K562 (cell line): ENCODE results near the gene SMIM13. TPM values are rescaled to one million over a fixed set of nuclear protein-coding genes. Genes with fewer than 3 reads are reported as not detected.

ENCODE experiments used
- ATAC-seq: fragments of 200-7000 bp; cut with Tn5 transposase; 3 replicates; pipeline ENCODE4 v1.9.1; 2020; ENCODE audit warnings: moderate library complexity
- BruUV-seq: library from RNA; stranded (reverse); fragments of 400-500 nt; replicated peaks from 2 replicates; lab custom pipeline; 2021; lab: Mats Ljungman, UMichigan
- CTCF ChIA-PET: fragments of 300-600 bp; formaldehyde crosslinking; extraction: SDS; loops from one replicate; lab custom pipeline; 2021; ENCODE audit warnings: low intra/inter-chr PET ratio; lab: Yijun Ruan, JAX
- POLR2A ChIA-PET: fragments of 300-600, 350-650 bp; sonication (Branson Sonifier 250); formaldehyde crosslinking; extraction: SDS; loops from one replicate; lab custom pipeline; 2021; ENCODE audit warnings: antibody characterized with exemption, inconsistent platforms; lab: Yijun Ruan, JAX
- DNase-seq, 4 experiments: peaks; one replicate each; pipeline versions ENCODE4 v3.0.0 to v3.0.0-alpha.2; 2011 to 2018; ENCODE audit warnings: low spot score in 3 of 4, mixed read lengths in 3 of 4; ENCODE audit errors: extremely low read depth in 1 of 4
- FAIRE-seq: peaks from 2 replicates; lab custom pipeline; 2011; peaks lifted over from hg19 to GRCh38; lab: Jason Lieb, UNC
- H2AFZ ChIP-seq: 2 replicates; pipeline ENCODE4 v1.6.0; 2011; ENCODE audit warnings: low read depth, low read length, control low read depth, inconsistent platforms
- H3K27ac ChIP-seq: fragments of 200-600 bp; 3 replicates; pipeline ENCODE4 v1.8.0; 2011; ENCODE audit warnings: low read depth, mild to moderate bottlenecking, control low read depth, inconsistent platforms, low read length, moderate library complexity, mixed read lengths; ENCODE audit errors: extremely low read depth
- H3K27me3 ChIP-seq, 2 experiments: fragments of 300-600 bp in 1 of 2; 2 replicates in 1 of 2; 3 replicates in 1 of 2; pipeline versions ENCODE4 v1.6.0 to v1.8.0; 2011; ENCODE audit warnings: inconsistent platforms in 2 of 2, low read length in 2 of 2, mild to moderate bottlenecking in 1 of 2, mixed read lengths in 1 of 2, moderate library complexity in 1 of 2; ENCODE audit not compliant: control insufficient read depth in 2 of 2, insufficient read depth in 2 of 2
- H3K36me3 ChIP-seq: fragments of 300-600 bp; 3 replicates; pipeline ENCODE4 v1.8.0; 2011; ENCODE audit warnings: mild to moderate bottlenecking, low read length, inconsistent platforms; ENCODE audit not compliant: control insufficient read depth, insufficient read depth
- H3K4me1 ChIP-seq, 2 experiments: fragments of 200-600 bp in 1 of 2; replicated peaks in 1 of 2; 2 replicates in 1 of 2; 3 replicates in 1 of 2; pipeline versions ENCODE4 v1.5.1 to v1.8.0; 2011; ENCODE audit warnings: inconsistent platforms in 2 of 2, low read length in 2 of 2, mild to moderate bottlenecking in 1 of 2, mixed read lengths in 1 of 2, moderate library complexity in 1 of 2; ENCODE audit not compliant: control insufficient read depth in 2 of 2, insufficient read depth in 2 of 2
- H3K4me2 ChIP-seq: 2 replicates; pipeline ENCODE4 v1.6.1; 2011; ENCODE audit warnings: low read length, control low read depth, inconsistent platforms, mixed read lengths; ENCODE audit not compliant: insufficient read depth
- H3K4me3 ChIP-seq: fragments of 200-600 bp; sonication (generic), shearing (Covaris generic); 2 replicates; pipeline ENCODE4 v1.5.1; 2016; ENCODE audit warnings: control low read depth, inconsistent platforms
- H3K79me2 ChIP-seq: fragments of 200-600 bp; 3 replicates; pipeline ENCODE4 v1.8.0; 2011; ENCODE audit warnings: low read length, inconsistent platforms; ENCODE audit not compliant: control insufficient read depth, insufficient read depth
- H3K9ac ChIP-seq, 2 experiments: 2 replicates each; pipeline versions ENCODE4 v1.6.0 to v1.6.1; 2011; ENCODE audit warnings: low read depth in 2 of 2, low read length in 2 of 2, control low read depth in 1 of 2, inconsistent platforms in 1 of 2, mild to moderate bottlenecking in 1 of 2, mixed read lengths in 1 of 2; ENCODE audit not compliant: insufficient read depth in 1 of 2
- H3K9me1 ChIP-seq: one replicate; pipeline ENCODE4 v1.6.0; 2011; ENCODE audit warnings: inconsistent platforms, mild to moderate bottlenecking, low read length, moderate library complexity; ENCODE audit not compliant: control insufficient read depth, insufficient read depth
- H3K9me3 ChIP-seq: replicated peaks from 2 replicates; pipeline ENCODE4 v1.5.1; 2011; ENCODE audit warnings: low read depth, low read length, inconsistent platforms; ENCODE audit not compliant: control insufficient read depth, insufficient read depth
- H4K20me1 ChIP-seq: replicated peaks from 2 replicates; pipeline ENCODE4 v1.6.1; 2011; ENCODE audit warnings: low read length, inconsistent platforms, mixed read lengths; ENCODE audit not compliant: control insufficient read depth, insufficient read depth
- ATF7 ChIP-seq: fragments of 450-650 bp; IDR thresholded peaks from 2 replicates; pipeline ENCODE4 v1.7.1; 2014; ENCODE audit warnings: mild to moderate bottlenecking, moderate library complexity
- DACH1 ChIP-seq: fragments of 450-650 bp; IDR thresholded peaks from 2 replicates; pipeline ENCODE4 v1.6.1; 2018; ENCODE audit not compliant: partially characterized antibody
- HDGF ChIP-seq: fragments of 450-650 bp; IDR thresholded peaks from 2 replicates; pipeline ENCODE4 v1.6.1; 2016
- JUNB ChIP-seq: fragments of 450-650 bp; formaldehyde crosslinking; conservative IDR thresholded peaks from 2 replicates; pipeline ENCODE4 v1.4.0; 2020; ENCODE audit warnings: mild to moderate bottlenecking
- MYC ChIP-seq, 2 experiments: fragments of 250-450 bp in 1 of 2; sonication (Bioruptor Pico) in 1 of 2; IDR thresholded peaks; 2 replicates each; pipeline versions ENCODE4 v1.5.1 to v1.6.1; 2012 to 2021; ENCODE audit warnings: low read depth in 2 of 2, borderline replicate concordance in 1 of 2, improper control_type of control experiment in 1 of 2, low read length in 1 of 2, mild to moderate bottlenecking in 1 of 2, moderate library complexity in 1 of 2
- POLR2AphosphoS5 ChIP-seq: IDR thresholded peaks from 2 replicates; pipeline ENCODE4 v1.6.1; 2011; ENCODE audit warnings: mild to moderate bottlenecking, low read depth, low read length, moderate library complexity; ENCODE audit not compliant: control insufficient read depth, insufficient read depth
- PTBP1 ChIP-seq: fragments of 200-400 bp; formaldehyde crosslinking; IDR thresholded peaks from 2 replicates; pipeline ENCODE4 v1.6.1; 2017; ENCODE audit warnings: low read depth, low read length
- SAFB2 ChIP-seq: fragments of 200-400 bp; formaldehyde crosslinking; IDR thresholded peaks from 2 replicates; pipeline ENCODE4 v1.6.1; 2018; ENCODE audit warnings: borderline replicate concordance, low read length, low read depth, moderate library complexity; ENCODE audit not compliant: severe bottlenecking
- TCF3 ChIP-seq: sonication (generic); formaldehyde crosslinking; IDR thresholded peaks from 2 replicates; pipeline ENCODE4 v1.4.0; 2020; ENCODE audit warnings: mild to moderate bottlenecking, missing genetic modification reagents
- TCF7L2 ChIP-seq: fragments of 150-350 bp; IDR thresholded peaks from 2 replicates; pipeline ENCODE4 v1.6.1; 2016; ENCODE audit warnings: low read depth, mild to moderate bottlenecking, low read length, moderate library complexity
- ZNF41 ChIP-seq: fragments of 250-450 bp; sonication (Bioruptor Pico); conservative IDR thresholded peaks from 2 replicates; pipeline ENCODE4 v1.4.0; 2020; ENCODE audit warnings: mild to moderate bottlenecking
- ZNF79 ChIP-seq: fragments of 250-450 bp; sonication (Bioruptor Pico); IDR thresholded peaks from 2 replicates; pipeline ENCODE4 v1.4.0; 2020; ENCODE audit warnings: low read depth, mild to moderate bottlenecking, moderate library complexity
- WGBS: fragments of 100-300 bp; shearing (Covaris generic); methylation state at CpG from one replicate; pipeline ENCODE4 v1.1.6; 2016; ENCODE audit warnings: low coverage, mixed read lengths; ENCODE audit not compliant: insufficient coverage; ENCODE audit errors: missing lambda C conversion rate; 5-methylcytosine and 5-hydroxymethylcytosine counted together
- in situ Hi-C: fragments of 300-500 bp; cut with MboI; formaldehyde crosslinking; loops from 4 replicates; pipeline ENCODE4 v1.15.0; 2018; ENCODE audit warnings: inconsistent platforms, mixed read lengths
- intact Hi-C: fragments of 100-400 bp; cut with micrococcal nuclease; formaldehyde crosslinking; loops from 2 replicates; pipeline ENCODE4 v1.14.2; 2022
- polyA plus RNA-seq, 8 experiments: library from polyadenylated mRNA; depleted of rRNA in 4 of 8; stranded (reverse) in 5 of 8; unstranded in 3 of 8; fragments of >200 nt; fragmentation: Nextera tagmentation in 2 of 8; fragmentation: Illumina TruSeq in 1 of 8; extraction: Ambion mirVana in 2 of 8; extraction: Trizol in 1 of 8; gene quantifications; 2 replicates each; pipeline versions ENCODE4 v1.2.1 to v1.2.3, GENCODE V29; 2011 to 2014; ENCODE audit warnings: inconsistent platforms in 1 of 8, missing spikeins in 1 of 8
- total RNA-seq, 7 experiments: library from RNA; depleted of rRNA in 6 of 7; stranded (reverse); fragments of >200 nt in 6 of 7; fragmentation: Illumina TruSeq in 2 of 7; extraction: Trizol in 2 of 7; gene quantifications; 2 replicates each; pipeline versions ENCODE4 v1.2.1 to v1.2.3, GENCODE V29; 2011 to 2021; ENCODE audit warnings: low replicate concordance in 1 of 7
- TF ChIP-seq, protein P1 (sequence below): fragments of 250-450 bp; sonication (Bioruptor Pico); IDR thresholded peaks from 2 replicates; pipeline ENCODE4 v1.5.0; 2021; ENCODE audit warnings: mild to moderate bottlenecking, moderate library complexity

SMIM13 gene
- total and polyA plus RNA-seq, 9 of the 15 experiments (the other 6 are each of a cell fraction or from before 2014, with no cell fraction given): 5.5 to 24.8 (median 11.7) TPM

GRCh38 chr6:11076540-11076939, 17.1 kb upstream of the SMIM13 start:
- no peak for DNase-seq
- no TSS peak for BruUV-seq
- no peak overlapping the region for H3K27ac ChIP-seq
- TF ChIP-seq ZNF79: no peak
- no peak for TF ChIP-seq POLR2AphosphoS5
- TF ChIP-seq JUNB (CRISPR knock-in tag): no peak
- TF ChIP-seq SAFB2: no peak
- TF ChIP-seq TCF7L2: no peak
- TF ChIP-seq ATF7: no peak
- 39% methylated on average over 2 of the region's 2 CpGs for WGBS
- ChIA-PET CTCF (no interaction called here), POLR2A (interaction anchor here (0.6 to 0.8 kb wide), 4 partner anchors 9 to 71 kb away, joined by 3 to 4 read pairs (median 3); partner anchors contain the start of gene SMIM13)
- no peaks in the 10 kb centered on the region for H4K20me1 ChIP-seq
- no peak for ATAC-seq
- H3K27me3 ChIP-seq: no peaks in the 10 kb centered on the region
- in situ Hi-C loops (no loop called here), intact Hi-C loops (no loop called here)
- H3K9me1 ChIP-seq: no peaks in the 10 kb centered on the region
- H3K9ac ChIP-seq: no peak overlapping the region
- H3K9me3 ChIP-seq: no peaks in the 10 kb centered on the region
- H3K4me1 ChIP-seq: no peaks in the 10 kb centered on the region; a peak in 1 of 5 replicates
- no peaks in the 10 kb centered on the region for H3K79me2 ChIP-seq
- no peak overlapping the region for H2AFZ ChIP-seq
- no peak overlapping the region for H3K4me3 ChIP-seq
- H3K36me3 ChIP-seq: no peaks in the 10 kb centered on the region
- no peak overlapping the region for H3K4me2 ChIP-seq
- FAIRE-seq: no peak

DNA sequence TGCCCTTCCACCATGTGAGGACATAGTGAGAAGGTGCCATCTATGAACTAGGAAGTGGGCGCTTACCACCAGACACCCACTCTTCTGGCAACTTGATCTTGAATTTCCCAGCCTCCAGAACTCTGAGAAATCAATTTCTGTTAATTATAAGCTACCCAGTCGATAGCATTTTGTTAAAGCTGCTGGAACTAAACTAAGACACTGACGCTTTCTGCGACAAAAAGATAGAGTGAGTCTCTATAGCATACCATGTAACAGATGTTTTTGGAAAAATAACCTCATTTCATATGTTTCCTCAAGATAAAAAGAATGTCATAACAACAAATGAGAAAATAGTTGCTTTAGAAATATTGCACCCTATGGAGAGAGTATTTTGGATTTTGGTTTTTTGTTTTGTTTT, 15.4 kb upstream of the SMIM13 start:
- in situ Hi-C loops: no loop called here
- ATAC-seq (peak; percentile 33), FAIRE-seq (no peak), DNase-seq (no peak)
- intact Hi-C loops: no loop called here
- Histone ChIP-seq H3K9me1 (no peaks in the 10 kb centered on the region), H3K27me3 (no peaks in the 10 kb centered on the region), H3K9me3 (no peaks in the 10 kb centered on the region), H3K27ac (no peak overlapping the region), H3K4me3 (no peak overlapping the region), H3K36me3 (no peaks in the 10 kb centered on the region), H3K79me2 (no peaks in the 10 kb centered on the region), H3K4me2 (peak overlapping the region; percentile 26), H3K9ac (no peak overlapping the region), H4K20me1 (no peaks in the 10 kb centered on the region), H3K4me1 (no peaks in the 10 kb centered on the region; a peak in 1 of 5 replicates), H2AFZ (peak overlapping the region; percentile 68)
- WGBS: 26% methylated on average over 4 of the region's 4 CpGs
- ChIA-PET POLR2A (no interaction called here), CTCF (no interaction called here)
- BruUV-seq: no TSS peak
- TF ChIP-seq TCF3 (peak; percentile 64), MYC (IDR thresholded peaks at IDR 0.05; ENCODE audit: low read depth, low read length) (no peak), MYC (CRISPR knock-in tag; IDR thresholded peaks at IDR 0.05; ENCODE audit: borderline replicate concordance, low read depth) (no peak), HDGF (no peak), DACH1 (no peak), PTBP1 (no peak), ZNF41 (CRISPR knock-in tag) (no peak)
- TF ChIP-seq, protein P1, sequence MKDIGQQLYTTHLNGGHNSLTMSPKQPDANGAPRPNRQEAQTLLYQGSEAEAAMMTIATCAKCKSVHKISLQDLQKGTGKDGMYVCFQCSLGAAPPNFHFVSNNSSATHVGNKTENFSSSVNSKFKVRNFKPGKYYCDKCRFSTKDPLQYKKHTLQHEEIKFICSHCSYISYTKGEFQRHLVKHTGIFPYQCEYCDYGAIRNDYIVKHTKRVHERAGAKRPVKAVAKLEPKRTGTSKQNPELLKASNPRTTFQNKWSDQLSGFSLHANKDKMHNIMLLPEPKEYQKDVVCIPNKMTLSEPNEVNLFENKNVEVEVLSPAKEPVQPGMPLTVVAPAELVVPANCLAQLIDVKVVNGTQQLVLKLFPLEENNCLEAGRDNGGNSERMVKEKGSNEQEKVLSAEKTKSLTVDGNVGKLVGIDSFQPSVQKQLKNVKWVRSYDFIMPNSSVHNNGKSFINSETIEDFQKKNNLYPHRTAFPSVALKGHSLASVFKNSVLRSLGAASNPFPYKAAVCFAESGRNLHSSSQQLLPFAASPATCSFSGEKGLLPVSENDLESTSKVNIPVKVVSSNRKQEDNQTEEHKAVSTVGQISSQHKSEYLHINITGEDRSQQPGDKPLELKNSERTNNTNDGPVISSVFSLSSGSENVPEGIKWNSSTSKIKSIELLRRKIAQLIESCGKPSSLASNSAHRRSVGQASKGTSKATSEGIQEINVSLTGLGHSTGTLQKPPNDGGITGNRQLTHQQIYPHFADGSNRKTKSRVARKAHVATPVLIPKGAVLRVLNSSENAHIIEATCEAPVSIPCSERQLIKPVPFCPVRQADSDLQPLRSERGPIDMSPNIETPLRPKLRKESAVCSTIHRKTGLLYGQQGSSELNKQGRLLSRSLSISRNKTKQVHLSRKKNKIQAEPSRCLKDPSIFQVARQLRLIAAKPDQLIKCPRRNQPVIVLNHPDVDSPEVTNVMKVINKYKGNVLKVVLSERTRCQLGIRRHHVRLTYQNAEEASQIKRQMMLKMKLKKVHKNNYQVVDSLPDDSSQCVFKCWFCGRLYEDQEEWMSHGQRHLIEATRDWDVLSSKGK (CRISPR knock-in tag): no peak
